PC-9 (cell line): ENCODE results near the gene MTRFR. TPM values are rescaled to one million over a fixed set of nuclear protein-coding genes. Genes with fewer than 3 reads are reported as not detected.
"Not testable (repeated sequence)": the region's sequence is repeated elsewhere in the genome, so short reads cannot be mapped to it uniquely, and the experiment has no call there.

Source experiments
- BruUV-seq: library from RNA; stranded (reverse); fragments of 400-500 nt; replicated peaks from 2 replicates; lab custom pipeline; 2021; lab: Mats Ljungman, UMichigan
- CTCF ChIA-PET: fragments of 300-600 bp; sonication (Branson Sonifier 250); formaldehyde crosslinking; loops from one replicate; lab custom pipeline; 2022; ENCODE audit warnings: antibody characterized with exemption; lab: Charles Lee
- POLR2A ChIA-PET: fragments of 300-600 bp; sonication (Branson Sonifier 250); formaldehyde crosslinking; loops from one replicate; lab custom pipeline; 2022; ENCODE audit warnings: antibody characterized with exemption; ENCODE audit not compliant: unreplicated experiment; lab: Charles Lee
- DNase-seq, 2 experiments: peaks; one replicate each; pipeline versions ENCODE4 v3.0.0 to v3.0.0-alpha.2; 2015 to 2022; ENCODE audit warnings: mixed read lengths in 1 of 2
- H2AFZ ChIP-seq: fragments of 200-600 bp; sonication (generic); 2 replicates; pipeline ENCODE4 v1.8.1; 2017; ENCODE audit warnings: antibody characterized with exemption
- H3F3A ChIP-seq: fragments of 200-600 bp; sonication (generic); 2 replicates; pipeline ENCODE4 v1.8.1; 2017; ENCODE audit warnings: antibody characterized with exemption, mild to moderate bottlenecking, low read depth; ENCODE audit not compliant: insufficient read depth
- H3K27ac ChIP-seq: fragments of 200-600 bp; sonication (generic); 2 replicates; pipeline ENCODE4 v1.6.1; 2016; ENCODE audit warnings: mixed run types
- H3K27me3 ChIP-seq: fragments of 200-600 bp; sonication (generic); 2 replicates; pipeline ENCODE4 v1.6.1; 2016; ENCODE audit warnings: low read depth, mixed run types; ENCODE audit not compliant: insufficient read depth
- H3K36me3 ChIP-seq: fragments of 200-600 bp; sonication (generic); 2 replicates; pipeline ENCODE4 v1.6.1; 2016; ENCODE audit warnings: low read depth, mixed run types
- H3K4me1 ChIP-seq: fragments of 200-600 bp; sonication (generic); replicated peaks from 2 replicates; pipeline ENCODE4 v1.6.1; 2016; ENCODE audit warnings: mixed run types; ENCODE audit not compliant: insufficient read depth
- H3K4me2 ChIP-seq: fragments of 200-600 bp; sonication (generic); 2 replicates; pipeline ENCODE4 v1.6.1; 2017; ENCODE audit warnings: mixed run types
- H3K4me3 ChIP-seq: fragments of 200-600 bp; sonication (generic); 2 replicates; pipeline ENCODE4 v1.6.1; 2016; ENCODE audit warnings: mixed run types
- H3K79me2 ChIP-seq: fragments of 200-600 bp; sonication (generic); 2 replicates; pipeline ENCODE4 v1.6.1; 2017; ENCODE audit warnings: low read depth, mixed run types
- H3K9me2 ChIP-seq: fragments of 200-600 bp; sonication (generic); 2 replicates; pipeline ENCODE4 v1.8.1; 2017; ENCODE audit warnings: mild to moderate bottlenecking; ENCODE audit not compliant: insufficient read depth
- H3K9me3 ChIP-seq: fragments of 200-600 bp; sonication (generic); 2 replicates; pipeline ENCODE4 v1.8.1; 2016; ENCODE audit warnings: low read depth; ENCODE audit not compliant: insufficient read depth
- H4K20me1 ChIP-seq: fragments of 200-600 bp; sonication (generic); 2 replicates; pipeline ENCODE4 v1.8.1; 2017; ENCODE audit not compliant: insufficient read depth
- EZH2 ChIP-seq: fragments of 200-600 bp; sonication (generic); IDR thresholded peaks from 2 replicates; pipeline ENCODE4 v1.8.0; 2017; ENCODE audit warnings: antibody characterized with exemption, low read depth
- intact Hi-C: fragments of 100-400 bp; cut with micrococcal nuclease; formaldehyde crosslinking; loops from one replicate; pipeline ENCODE4 v1.10.0; 2022; ENCODE audit not compliant: unreplicated experiment
- total RNA-seq: library from RNA; stranded (reverse); gene quantifications from 2 replicates; pipeline ENCODE4 v1.2.3, GENCODE V29; 2021
- TF ChIP-seq, protein P1 (sequence below): fragments of 200-600 bp; sonication (generic); conservative IDR thresholded peaks from 2 replicates; pipeline ENCODE4 v1.6.1; 2017; ENCODE audit warnings: mixed run types, antibody characterized with exemption, mild to moderate bottlenecking, moderate library complexity

The MTRFR gene
- total RNA-seq, 1 experiment from 2014 or later: 19.4 TPM

DNA sequence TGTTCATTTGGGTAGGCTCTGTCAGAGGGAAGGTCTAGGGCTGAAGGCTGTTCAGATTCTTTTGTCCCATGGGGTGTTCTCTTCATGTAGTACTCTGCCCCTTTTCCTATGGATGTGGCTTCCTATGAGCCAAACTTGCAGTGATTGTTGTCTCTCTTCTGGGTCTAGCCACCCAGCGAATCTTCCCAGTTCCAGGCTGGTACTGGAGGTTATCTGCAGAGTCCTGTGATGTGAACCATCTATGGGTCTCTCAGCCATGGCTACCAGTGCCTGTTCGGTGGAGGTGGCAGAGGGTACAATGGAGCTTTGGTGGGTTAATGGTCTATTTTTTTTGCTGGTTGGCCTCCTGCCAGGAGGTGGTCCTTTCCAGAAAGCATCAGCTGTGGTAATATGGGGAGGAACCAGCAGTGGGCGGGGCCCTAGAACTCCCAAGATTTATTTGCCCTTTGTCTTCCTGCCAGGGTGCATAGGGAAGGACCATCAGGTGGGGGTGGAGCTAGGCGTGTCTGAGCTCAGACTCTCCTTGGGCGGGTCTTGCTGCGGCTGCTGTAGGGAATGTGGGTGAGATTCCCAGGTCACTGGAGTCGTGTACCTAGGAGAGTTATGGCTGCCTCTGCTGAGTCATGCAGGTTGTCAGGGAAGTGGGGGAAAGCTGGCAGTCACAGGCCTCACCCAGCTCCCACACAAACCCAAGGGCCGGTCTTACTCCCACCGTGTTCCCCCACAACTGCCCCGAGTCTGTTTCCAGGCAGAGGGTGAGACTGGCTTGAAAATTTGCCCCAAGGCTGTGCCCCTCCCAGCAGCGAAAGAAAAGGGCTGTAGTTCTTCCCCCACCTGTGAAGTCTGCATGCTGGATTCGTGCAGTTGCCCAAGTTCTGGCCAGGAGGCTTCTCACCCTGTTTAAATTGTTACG, 17.5 kb downstream of the MTRFR start:
- Histone ChIP-seq H3K36me3 (0 out of 2 replicates have a peak, but pooled peaks cover 8% of the 10 kb centered on the region), H3K79me2 (peaks cover 47% of the 10 kb centered on the region), H3K9me3 (no peaks in the 10 kb centered on the region; the same call in 1 of the 2 replicates), H3F3A (peaks cover 25% of the 10 kb centered on the region), H3K4me3 (peak overlapping the region; percentile 37; the same call in 1 of the 2 replicates), H3K9me2 (no peaks in the 10 kb centered on the region), H3K4me1 (peaks cover 33% of the 10 kb centered on the region), H3K27ac (peak overlapping the region; percentile 94), H4K20me1 (no peaks in the 10 kb centered on the region), H3K27me3 (no peaks in the 10 kb centered on the region), H2AFZ (peak overlapping the region; percentile 66), H3K4me2 (peak overlapping the region; percentile 71)
- TF ChIP-seq, protein P1, sequence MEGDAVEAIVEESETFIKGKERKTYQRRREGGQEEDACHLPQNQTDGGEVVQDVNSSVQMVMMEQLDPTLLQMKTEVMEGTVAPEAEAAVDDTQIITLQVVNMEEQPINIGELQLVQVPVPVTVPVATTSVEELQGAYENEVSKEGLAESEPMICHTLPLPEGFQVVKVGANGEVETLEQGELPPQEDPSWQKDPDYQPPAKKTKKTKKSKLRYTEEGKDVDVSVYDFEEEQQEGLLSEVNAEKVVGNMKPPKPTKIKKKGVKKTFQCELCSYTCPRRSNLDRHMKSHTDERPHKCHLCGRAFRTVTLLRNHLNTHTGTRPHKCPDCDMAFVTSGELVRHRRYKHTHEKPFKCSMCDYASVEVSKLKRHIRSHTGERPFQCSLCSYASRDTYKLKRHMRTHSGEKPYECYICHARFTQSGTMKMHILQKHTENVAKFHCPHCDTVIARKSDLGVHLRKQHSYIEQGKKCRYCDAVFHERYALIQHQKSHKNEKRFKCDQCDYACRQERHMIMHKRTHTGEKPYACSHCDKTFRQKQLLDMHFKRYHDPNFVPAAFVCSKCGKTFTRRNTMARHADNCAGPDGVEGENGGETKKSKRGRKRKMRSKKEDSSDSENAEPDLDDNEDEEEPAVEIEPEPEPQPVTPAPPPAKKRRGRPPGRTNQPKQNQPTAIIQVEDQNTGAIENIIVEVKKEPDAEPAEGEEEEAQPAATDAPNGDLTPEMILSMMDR: no peak
- TF ChIP-seq EZH2: no peak
- TSS peak; percentile 33 for BruUV-seq
- CTCF ChIA-PET: interaction anchor here (0.7 kb wide), 1 partner anchor 12 kb away, joined by 3 read pairs; no protein-coding TSS in a partner anchor
- POLR2A ChIA-PET: interaction anchor here (0.6 to 1.7 kb wide), 10 partner anchors 12 to 1204 kb away, joined by 3 to 13 read pairs (median 6); partner anchors contain the start of genes MPHOSPH9 and MTRFR
- intact Hi-C loops: no loop called here
- peak; percentile 93 to 94 for DNase-seq

DNA sequence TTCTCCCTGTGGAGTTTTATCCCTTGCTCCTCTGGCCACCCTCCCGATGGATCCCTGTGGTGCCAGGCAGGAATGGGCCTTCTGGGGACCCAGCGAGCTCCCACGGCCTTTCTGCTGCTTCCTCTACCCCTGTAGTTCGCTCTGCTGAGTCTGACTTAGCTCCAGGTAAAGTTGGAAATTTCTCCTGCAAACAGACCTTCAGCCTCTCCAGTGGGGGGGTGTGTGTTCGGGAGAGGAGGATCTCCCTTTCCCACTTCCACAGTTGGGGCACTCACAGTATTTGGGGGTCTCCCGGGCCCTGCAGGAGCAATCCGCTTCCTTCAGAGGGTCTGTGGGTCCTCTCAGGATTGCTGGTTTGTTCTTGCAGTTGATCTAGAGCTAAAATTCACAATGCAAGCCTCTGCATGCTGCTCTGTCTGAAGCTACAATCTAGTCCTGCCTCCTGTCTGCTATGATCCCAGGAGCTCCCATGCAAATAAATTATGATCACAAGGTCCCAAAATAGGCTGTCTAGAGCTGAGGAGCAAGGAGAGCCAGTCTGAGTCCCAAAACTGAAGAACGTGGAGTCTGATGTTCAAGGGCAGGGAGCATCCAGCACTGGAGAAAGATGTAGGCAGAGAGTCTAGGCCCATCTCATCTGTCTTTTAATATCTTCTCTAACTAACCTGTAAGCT, 18.3 kb downstream of the MTRFR start:
- ChIA-PET POLR2A (interaction anchor here (0.6 to 1.7 kb wide), 3 partner anchors 19 to 1204 kb away, joined by 3 to 13 read pairs (median 6); partner anchors contain the start of genes MPHOSPH9 and MTRFR), CTCF (no interaction called here)
- H3K36me3 ChIP-seq: 0 out of 2 replicates have a peak, but pooled peaks cover 8% of the 10 kb centered on the region

DNA sequence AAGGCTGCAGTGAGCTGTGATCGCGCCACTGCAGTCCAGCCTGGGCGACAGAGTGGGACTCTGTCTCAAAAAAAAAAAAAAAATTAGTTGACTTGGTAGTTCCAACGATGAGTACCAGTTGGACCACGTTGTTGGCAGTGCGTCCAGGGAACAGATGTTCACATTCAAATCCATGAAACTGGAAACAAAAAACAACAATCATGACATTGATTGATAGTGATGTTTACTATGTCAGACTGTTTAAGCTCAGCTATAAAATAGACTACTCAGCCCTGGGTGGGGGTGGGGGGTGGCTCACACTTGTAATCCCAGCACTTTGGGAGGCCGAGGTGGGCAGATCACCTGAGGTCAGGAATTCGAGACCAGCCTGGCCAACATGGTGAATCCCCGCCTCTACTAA, 19.1 kb downstream of the MTRFR start:
- H3K36me3 ChIP-seq, CTCF ChIA-PET, H3K4me3 ChIP-seq, H4K20me1 ChIP-seq, H2AFZ ChIP-seq, DNase-seq, POLR2A ChIA-PET, H3K9me2 ChIP-seq, intact Hi-C loops, H3K9me3 ChIP-seq, BruUV-seq, H3K27me3 ChIP-seq: not testable (repeated sequence)
- peaks cover 25% of the 10 kb centered on the region for H3F3A ChIP-seq
- peaks cover 33% of the 10 kb centered on the region for H3K4me1 ChIP-seq
- H3K27ac ChIP-seq: peak overlapping the region; percentile 94
- H3K4me2 ChIP-seq: peak overlapping the region; percentile 71; the same call in 1 of the 2 replicates
- H3K79me2 ChIP-seq: peaks cover 37% of the 10 kb centered on the region

More for the DNA sequence above, 18.3 kb downstream of the MTRFR start:
- H3F3A ChIP-seq: peaks cover 25% of the 10 kb centered on the region
- peak overlapping the region; percentile 37; the same call in 1 of the 2 replicates for H3K4me3 ChIP-seq
- peaks cover 44% of the 10 kb centered on the region for H3K79me2 ChIP-seq
- intact Hi-C loops: no loop called here
- H3K4me1 ChIP-seq: peaks cover 33% of the 10 kb centered on the region
- peak overlapping the region; percentile 71 for H3K4me2 ChIP-seq
- H4K20me1 ChIP-seq: no peaks in the 10 kb centered on the region
- no peak for DNase-seq
- peak overlapping the region; percentile 94 for H3K27ac ChIP-seq
- TF ChIP-seq EZH2: no peak
- BruUV-seq: TSS peak; percentile 92
- peak overlapping the region; percentile 66 for H2AFZ ChIP-seq
- H3K9me2 ChIP-seq: no peaks in the 10 kb centered on the region
- H3K9me3 ChIP-seq: no peaks in the 10 kb centered on the region; the same call in 1 of the 2 replicates
- no peaks in the 10 kb centered on the region for H3K27me3 ChIP-seq
